Fibroblast of lung (primary cell): Measurements from ENCODE around the gene S100A3. TPM values are rescaled to one million over a fixed set of nuclear protein-coding genes. Genes with fewer than 3 reads are reported as not detected.

Source experiments
- DNase-seq, 2 donors: peaks; one replicate each; pipeline versions ENCODE4 v3.0.0 to v3.0.0-alpha.2; 2010; ENCODE audit warnings: low read depth in 2 of 2
- H2AFZ ChIP-seq: 2 replicates; pipeline ENCODE4 v1.5.1; 2012; ENCODE audit warnings: low read length, control low read depth, inconsistent platforms
- H3K27ac ChIP-seq: 2 replicates; pipeline ENCODE4 v1.5.1; 2011; ENCODE audit warnings: low read length, control low read depth; ENCODE audit not compliant: insufficient read depth
- H3K27me3 ChIP-seq: 2 replicates; pipeline ENCODE4 v1.5.1; 2011; ENCODE audit warnings: mild to moderate bottlenecking, low read length; ENCODE audit not compliant: control insufficient read depth, insufficient read depth
- H3K36me3 ChIP-seq: 2 replicates; pipeline ENCODE4 v1.5.1; 2011; ENCODE audit warnings: low read length; ENCODE audit not compliant: control insufficient read depth, insufficient read depth
- H3K4me1 ChIP-seq: 2 replicates; pipeline ENCODE4 v1.5.1; 2011; ENCODE audit warnings: low read length; ENCODE audit not compliant: control insufficient read depth, insufficient read depth; ENCODE audit errors: extremely low read depth
- H3K4me2 ChIP-seq: 2 replicates; pipeline ENCODE4 v1.5.1; 2011; ENCODE audit warnings: low read length, control low read depth; ENCODE audit not compliant: insufficient read depth; ENCODE audit errors: extremely low read depth
- H3K4me3 ChIP-seq, 4 experiments: fragments of 200-600 bp in 1 of 4; sonication (generic) in 1 of 4; replicated peaks in 1 of 4; 2 replicates each; pipeline ENCODE4 v1.5.1; 2011 to 2016; ENCODE audit warnings: low read length in 4 of 4, low read depth in 3 of 4, mild to moderate bottlenecking in 3 of 4, control low read depth in 2 of 4, inconsistent platforms in 1 of 4, mixed read lengths in 1 of 4; ENCODE audit not compliant: insufficient read depth in 1 of 4; ENCODE audit errors: control extremely low read depth in 1 of 4
- H3K79me2 ChIP-seq: 2 replicates; pipeline ENCODE4 v1.5.1; 2012; ENCODE audit warnings: mild to moderate bottlenecking, low read length, inconsistent platforms; ENCODE audit not compliant: control insufficient read depth, insufficient read depth
- H3K9ac ChIP-seq: 2 replicates; pipeline ENCODE4 v1.5.1; 2011; ENCODE audit warnings: mild to moderate bottlenecking, low read length, control low read depth; ENCODE audit not compliant: insufficient read depth
- H3K9me3 ChIP-seq: 2 replicates; pipeline ENCODE4 v1.5.1; 2012; ENCODE audit warnings: low read depth, low read length; ENCODE audit not compliant: control insufficient read depth, insufficient read depth
- H4K20me1 ChIP-seq: 2 replicates; pipeline ENCODE4 v1.5.1; 2011; ENCODE audit warnings: low read length; ENCODE audit not compliant: control insufficient read depth, insufficient read depth; ENCODE audit errors: extremely low read depth
- CTCF ChIP-seq, 2 donors: IDR thresholded peaks in 1 of 2; conservative IDR thresholded peaks in 1 of 2; 1 replicate in 1 of 2; 2 replicates in 1 of 2; pipeline ENCODE4 v1.5.1; 2011 to 2012; ENCODE audit warnings: low read length in 2 of 2, control low read depth in 1 of 2, inconsistent platforms in 1 of 2, low read depth in 1 of 2, mild to moderate bottlenecking in 1 of 2
- EZH2 ChIP-seq: IDR thresholded peaks from 2 replicates; pipeline ENCODE4 v1.5.1; 2012; ENCODE audit warnings: low read length, control low read depth, mild to moderate bottlenecking; ENCODE audit errors: missing control alignments
- polyA minus RNA-seq: library from RNA; depleted of rRNA, polyadenylated mRNA; stranded (reverse); fragments of >200 nt; gene quantifications from 2 replicates; pipeline ENCODE4 v1.2.3, GENCODE V29; 2011; ENCODE audit warnings: low replicate concordance
- polyA plus RNA-seq, 2 donors: library from polyadenylated mRNA; depleted of rRNA in 1 of 2; stranded (reverse) in 1 of 2; unstranded in 1 of 2; fragments of >200 nt; gene quantifications; 2 replicates each; pipeline ENCODE4 v1.2.1, GENCODE V29; 2011 to 2012; ENCODE audit warnings: missing spikeins in 1 of 2
- total RNA-seq: library from RNA; depleted of rRNA; stranded (reverse); fragments of >200 nt; gene quantifications from 2 replicates; pipeline ENCODE4 v1.2.1, GENCODE V29; 2014

The S100A3 gene
- total RNA-seq (1.8 and 6.8 TPM in 2 replicates), polyA plus RNA-seq (11.5 and 14.8 TPM in 2 replicates), polyA minus RNA-seq (18.6 and 45.0 TPM in 2 replicates)
- polyA plus RNA-seq (2012) = 13.0 and 17.9 TPM in 2 replicates

- Histone ChIP-seq H2AFZ (no peak within 1 kb of the TSS), H3K4me1 (peaks cover 52% of the 10 kb centered on the region), H3K27ac (peak within 1 kb of the TSS; percentile 71), H3K9me3 (no peaks in the 10 kb centered on the region), H3K4me3 (peak within 1 kb of the TSS in 1 of 4 experiments; percentile 34), H3K4me2 (peak within 1 kb of the TSS; percentile 56), H3K9ac (no peak within 1 kb of the TSS), H3K36me3 (no peaks in the 10 kb centered on the region), H4K20me1 (no peaks in the 10 kb centered on the region), H3K27me3 (no peaks in the 10 kb centered on the region), H3K79me2 (peaks cover 8% of the 10 kb centered on the region)
- peak; percentile 84 to 90 for DNase-seq
- TF ChIP-seq EZH2 (no peak), CTCF (conservative IDR thresholded peaks at IDR 0.05 in 1 of 2, IDR thresholded peaks at IDR 0.05 in 1 of 2; ENCODE audit: low read depth in 1 of 2, low read length in 2 of 2) (peak in 1 of 2 donors; percentile 17)
These were observed at the start of gene S100A3 for GRCh38 chr1:153548722-153549688. Gene S100A3 (minus strand): TSS chr1:153549258. CDS start chr1:153548485, 773 bp downstream.

DNA sequence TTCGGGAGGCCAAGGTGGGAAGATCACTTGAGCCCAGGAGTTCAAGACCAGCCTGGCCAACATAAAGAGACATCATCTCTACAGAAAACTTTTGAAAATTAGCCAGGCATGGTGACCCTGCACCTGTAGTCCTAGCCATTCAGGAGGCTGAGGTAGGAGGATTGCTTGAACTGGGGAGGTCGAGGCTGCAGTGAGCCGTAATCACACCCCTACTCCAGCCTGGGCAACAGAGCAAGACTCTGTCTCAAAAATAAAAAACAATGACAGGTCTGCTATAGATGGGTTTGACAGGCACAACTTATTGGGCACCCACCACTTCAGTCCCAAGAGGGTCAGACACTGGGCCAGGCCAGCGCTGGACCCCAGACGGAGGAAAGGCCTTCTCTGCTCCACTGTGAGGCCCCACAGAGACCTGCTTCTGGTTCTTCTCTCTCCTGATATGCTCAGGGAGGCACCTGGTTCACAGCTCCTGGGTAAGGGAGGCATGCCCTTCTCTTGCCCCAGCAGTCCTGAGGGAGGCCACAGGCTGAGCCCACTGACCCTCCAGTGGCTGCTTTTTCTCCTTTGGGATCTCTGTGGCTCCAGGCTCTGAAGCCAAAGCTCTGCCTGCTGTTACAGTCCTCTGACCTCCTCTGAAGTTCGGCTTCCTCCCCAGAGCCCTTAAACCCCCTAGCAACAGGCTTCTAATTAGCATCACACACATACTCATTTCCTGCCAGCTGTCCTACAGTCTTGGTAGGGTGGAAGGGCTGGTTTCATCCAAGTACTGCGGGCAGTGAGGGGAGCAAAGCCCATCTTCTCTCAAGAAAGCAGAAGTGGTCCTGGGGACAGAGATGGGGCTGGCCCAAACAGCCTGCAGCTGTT is 49.5 kb upstream of the S100A3 start:
- peak; percentile 58 to 69 for DNase-seq
- TF ChIP-seq EZH2 = no peak
- TF ChIP-seq CTCF (conservative IDR thresholded peaks at IDR 0.05 in 1 of 2, IDR thresholded peaks at IDR 0.05 in 1 of 2; ENCODE audit: low read depth in 1 of 2, low read length in 2 of 2) = no peak
- Histone ChIP-seq H3K9ac (no peak overlapping the region), H3K4me1 (peaks cover 17% of the 10 kb centered on the region), H3K27ac (peak overlapping the region; percentile 77), H3K36me3 (no peaks in the 10 kb centered on the region), H4K20me1 (no peaks in the 10 kb centered on the region), H2AFZ (no peak overlapping the region), H3K79me2 (no peaks in the 10 kb centered on the region), H3K9me3 (no peaks in the 10 kb centered on the region), H3K27me3 (no peaks in the 10 kb centered on the region), H3K4me2 (no peak overlapping the region), H3K4me3 (no peak overlapping the region)

DNA sequence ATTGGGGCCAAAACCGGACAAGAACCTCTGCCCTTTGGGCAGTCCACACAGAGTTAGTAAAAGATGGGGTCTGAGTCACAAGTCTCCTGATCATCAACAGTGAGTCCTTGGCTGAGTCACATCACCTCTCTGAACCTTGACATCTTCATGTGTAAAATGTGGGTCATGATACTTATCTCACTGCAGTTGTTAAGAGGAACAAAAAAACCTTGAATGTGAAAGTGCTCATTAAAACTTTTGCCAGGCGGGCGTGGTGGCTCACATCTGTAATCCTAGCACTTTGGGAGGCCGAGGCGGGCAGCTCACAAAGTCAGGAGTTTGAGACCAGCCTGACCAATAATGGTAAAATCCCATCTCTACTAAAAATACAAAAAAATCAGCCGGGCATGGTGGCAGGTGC is 48.1 kb upstream of the S100A3 start:
- Histone ChIP-seq H2AFZ (no peak overlapping the region), H3K9me3 (no peaks in the 10 kb centered on the region), H3K4me3 (no peak overlapping the region), H3K79me2 (no peaks in the 10 kb centered on the region), H4K20me1 (no peaks in the 10 kb centered on the region), H3K4me1 (peaks cover 17% of the 10 kb centered on the region), H3K36me3 (no peaks in the 10 kb centered on the region), H3K27ac (peak overlapping the region; percentile 41), H3K9ac (no peak overlapping the region), H3K4me2 (no peak overlapping the region), H3K27me3 (no peaks in the 10 kb centered on the region)
- DNase-seq = peak; percentile 50 to 60
- TF ChIP-seq EZH2 (no peak), CTCF (conservative IDR thresholded peaks at IDR 0.05 in 1 of 2, IDR thresholded peaks at IDR 0.05 in 1 of 2; ENCODE audit: low read depth in 1 of 2, low read length in 2 of 2) (no peak)
